HG02885 (cell line): ENCODE results near the gene CDK15.
"Not testable (repeated sequence)": the region's sequence is repeated elsewhere in the genome, so short reads cannot be mapped to it uniquely, and the experiment has no call there.

Experiments used
- ATAC-seq: cut with Tn5 transposase; IDR thresholded peaks from one replicate; pipeline ENCODE4 v1.9.1; 2021; ENCODE audit warnings: mild to moderate bottlenecking; ENCODE audit not compliant: unreplicated experiment, poor library complexity

CDK15 gene

DNA sequence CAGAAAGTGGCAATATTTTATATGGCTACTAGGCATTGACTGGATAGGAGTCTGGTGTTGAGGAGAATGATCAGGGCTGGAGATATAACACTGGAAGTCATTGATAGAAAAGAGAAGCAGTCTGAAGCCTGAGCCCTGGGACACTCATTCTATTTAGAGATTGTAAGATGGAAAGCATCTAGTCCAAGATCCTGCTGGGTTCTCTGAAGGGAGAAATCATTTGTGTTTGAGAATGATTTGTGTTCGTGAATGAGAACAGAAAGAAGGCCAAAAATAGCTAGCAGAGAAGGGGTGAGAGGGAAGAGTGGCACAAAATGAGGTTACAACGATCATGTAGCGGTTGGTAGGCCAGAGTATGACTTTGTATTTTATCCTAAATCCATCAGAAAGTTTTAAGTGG is 18.0 kb upstream of the CDK15 start:
- ATAC-seq = no peak

GRCh38 chr2:201789395-201789794 is 16.9 kb upstream of the CDK15 start:
- no peak for ATAC-seq

- ATAC-seq = no peak
These were observed 16.0 kb upstream of the CDK15 start for GRCh38 chr2:201790291-201790690.

DNA sequence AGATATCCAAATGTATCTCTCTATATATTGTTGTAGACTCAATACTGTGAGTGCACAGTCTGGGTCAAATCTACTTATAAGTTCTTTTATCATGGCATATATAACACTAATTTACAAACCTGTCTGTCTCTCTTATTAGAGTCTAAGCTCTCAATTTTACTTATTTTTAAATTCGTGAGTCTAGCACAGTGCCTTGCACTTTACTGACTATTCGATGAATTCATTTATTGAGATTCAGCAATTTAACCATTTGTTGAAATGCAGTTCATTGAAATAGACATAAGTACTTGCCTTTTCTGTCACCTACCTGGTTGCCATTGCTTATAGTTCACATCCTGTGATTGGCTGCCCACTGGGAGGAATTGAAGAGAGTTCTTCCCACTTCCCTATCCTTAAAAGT is 15.3 kb upstream of the CDK15 start:
- no peak for ATAC-seq

GRCh38 chr2:201793631-201794030 is 12.7 kb upstream of the CDK15 start:
- no peak for ATAC-seq

GRCh38 chr2:201794294-201794693 is 12.0 kb upstream of the CDK15 start:
- ATAC-seq = no peak

DNA sequence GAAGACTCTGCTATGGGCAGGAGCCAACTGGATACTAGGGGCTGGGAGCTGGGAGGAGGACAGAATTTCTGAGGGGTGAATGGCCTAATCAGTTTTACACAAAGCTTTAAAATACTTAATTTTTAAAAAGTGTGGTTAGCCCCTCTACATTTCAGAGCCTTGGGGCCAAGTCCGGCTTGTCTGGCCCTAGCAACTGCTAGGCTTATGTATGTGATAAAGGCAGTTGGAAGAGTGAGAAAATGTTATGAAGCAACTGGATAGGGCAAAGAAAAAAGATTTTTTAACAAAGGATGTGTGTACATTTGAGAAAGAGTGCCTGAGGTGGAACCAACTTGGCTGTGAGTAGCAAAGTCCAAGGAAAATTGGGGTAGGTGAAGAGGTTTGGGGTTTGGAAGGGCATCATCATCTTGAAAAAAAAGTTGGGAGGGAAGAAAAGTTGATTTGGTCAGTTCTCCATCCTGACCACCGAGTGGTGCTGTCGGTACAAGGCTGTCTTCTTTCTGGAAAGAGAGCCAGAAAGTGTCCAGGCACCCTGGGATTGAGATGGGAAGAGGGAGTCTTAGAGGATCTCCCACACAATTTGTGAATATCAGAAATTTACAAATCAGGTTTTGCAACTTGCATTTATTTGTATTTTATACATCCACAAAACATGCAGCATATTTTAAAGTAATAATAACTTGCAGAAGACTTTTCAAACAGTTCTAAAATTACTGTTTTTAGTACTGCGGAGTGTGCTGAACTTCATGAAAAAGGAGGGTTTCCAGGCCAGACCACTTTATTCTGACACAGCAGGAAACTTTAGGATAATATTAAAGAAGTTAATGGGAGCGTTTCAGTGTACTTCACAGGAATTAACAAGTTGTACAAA is 10.5 kb upstream of the CDK15 start:
- ATAC-seq = no peak

DNA sequence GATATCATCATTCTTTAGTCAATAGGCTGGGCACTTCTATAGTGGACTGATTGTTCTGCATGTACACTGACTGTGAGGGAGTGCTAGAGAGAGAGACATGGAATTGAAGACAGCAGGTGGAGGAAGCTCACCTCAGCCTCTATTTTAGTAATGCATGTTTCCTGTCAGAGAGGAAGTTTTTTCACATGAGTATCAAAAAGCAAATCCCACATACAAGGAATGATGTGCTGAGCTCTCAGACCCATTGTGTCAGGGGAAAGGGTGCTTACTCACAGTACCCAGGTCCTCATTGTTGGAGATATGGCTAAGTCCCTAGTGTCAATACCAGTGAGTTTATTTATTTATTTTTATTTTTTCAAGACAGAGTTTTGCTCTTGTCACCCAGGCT is 9.9 kb upstream of the CDK15 start:
- no peak for ATAC-seq

DNA sequence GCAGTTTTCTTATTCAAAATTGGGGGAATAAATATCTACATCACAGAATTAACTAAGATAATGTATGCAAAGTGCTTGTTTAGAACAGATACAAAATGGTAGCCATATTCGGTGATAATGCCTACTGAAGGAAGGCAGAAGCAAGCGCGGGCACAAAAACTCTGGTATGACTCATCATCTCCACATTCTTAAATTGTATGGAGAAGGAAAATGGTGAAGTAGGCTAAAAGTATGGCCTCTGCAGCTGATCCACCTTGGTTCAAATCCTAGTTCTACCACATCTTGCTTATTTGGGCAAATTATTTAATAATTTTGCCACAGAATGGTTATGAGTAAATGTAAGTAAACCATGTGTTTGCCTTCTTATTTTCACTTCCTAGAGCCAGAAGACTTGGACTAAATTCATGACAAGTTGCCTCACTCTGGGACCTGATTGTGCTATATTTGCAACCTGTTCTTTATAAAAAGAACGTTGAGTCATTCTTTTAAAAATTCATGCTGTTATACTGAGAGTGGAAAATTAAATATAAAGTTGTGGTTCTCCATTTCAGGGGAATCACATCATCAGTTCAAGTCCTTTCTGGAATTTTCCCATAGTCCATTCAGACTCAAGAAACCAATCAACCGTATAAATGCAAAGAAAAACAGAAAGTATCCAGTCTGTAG is 9.0 kb upstream of the CDK15 start:
- no peak for ATAC-seq

GRCh38 chr2:201798252-201798913 is 8.0 kb upstream of the CDK15 start:
- ATAC-seq = no peak

GRCh38 chr2:201798914-201799285 is 7.4 kb upstream of the CDK15 start:
- not testable (repeated sequence) for ATAC-seq

DNA sequence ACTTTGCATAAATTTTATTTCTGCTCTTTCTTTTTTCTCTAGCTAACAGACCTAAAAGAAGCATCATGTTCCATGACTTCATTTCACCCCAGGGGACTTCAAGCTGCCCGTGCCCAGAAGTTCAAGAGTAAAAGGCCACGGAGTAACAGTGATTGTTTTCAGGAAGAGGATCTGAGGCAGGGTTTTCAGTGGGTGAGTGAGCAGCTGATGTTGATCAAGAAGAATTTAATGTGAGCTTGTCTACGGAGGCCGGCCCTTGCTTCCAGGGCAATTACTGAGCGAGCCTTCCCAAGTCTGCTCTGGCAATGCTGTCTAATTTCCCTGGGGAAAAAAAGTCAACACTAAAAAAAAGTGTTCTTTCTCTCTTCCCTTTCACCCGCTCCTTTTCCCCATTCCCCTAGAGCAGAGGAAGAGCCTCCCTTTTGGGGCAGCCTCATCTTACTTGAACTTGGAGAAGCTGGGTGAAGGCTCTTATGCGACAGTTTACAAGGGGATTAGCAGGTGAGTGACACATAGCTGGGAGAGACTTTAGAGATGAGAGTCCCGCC is 1.2 kb downstream of the CDK15 start:
- no peak for ATAC-seq

- ATAC-seq = no peak
These were observed 1.7 kb downstream of the CDK15 start for GRCh38 chr2:201808027-201808426.

GRCh38 chr2:201809633-201810032 is 3.3 kb downstream of the CDK15 start:
- no peak for ATAC-seq

GRCh38 chr2:201810604-201811003 is 4.3 kb downstream of the CDK15 start:
- ATAC-seq = not testable (repeated sequence)

DNA sequence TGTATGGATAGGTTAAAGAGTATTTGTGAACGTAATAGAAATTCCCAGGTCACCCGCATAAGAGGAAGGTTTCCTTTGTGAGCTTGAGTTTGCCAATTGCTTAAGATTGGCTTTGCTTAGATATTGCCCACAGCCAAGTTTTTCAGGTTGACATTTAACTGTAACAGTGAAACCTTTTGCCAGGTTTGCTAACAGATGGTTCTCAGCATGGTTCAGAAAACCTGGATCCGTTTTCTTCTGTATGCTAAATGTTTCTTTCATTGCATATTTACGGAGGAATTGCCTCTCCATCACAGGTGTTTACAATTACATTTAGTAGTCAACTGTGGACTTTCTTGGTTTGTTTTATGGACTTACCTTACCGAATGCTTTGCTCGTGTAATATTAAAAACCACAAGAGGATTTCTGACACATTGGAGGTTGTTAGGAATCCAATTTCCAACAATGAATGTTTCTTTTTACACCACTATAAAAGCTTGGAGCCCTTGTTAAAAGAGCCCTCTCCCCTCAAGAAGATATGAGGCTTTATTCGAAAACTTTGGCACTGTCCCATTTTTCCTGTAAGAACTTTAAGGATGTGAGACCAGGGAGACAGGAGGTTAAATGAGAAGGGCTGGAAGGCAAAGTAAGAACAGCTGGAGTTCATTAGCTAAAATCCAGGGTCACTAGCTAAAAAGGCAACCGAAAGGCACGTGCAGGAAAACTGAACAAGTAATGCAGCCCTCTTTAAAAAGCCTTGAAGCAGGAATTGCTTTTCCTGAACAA is 7.8 kb downstream of the CDK15 start:
- ATAC-seq = no peak

DNA sequence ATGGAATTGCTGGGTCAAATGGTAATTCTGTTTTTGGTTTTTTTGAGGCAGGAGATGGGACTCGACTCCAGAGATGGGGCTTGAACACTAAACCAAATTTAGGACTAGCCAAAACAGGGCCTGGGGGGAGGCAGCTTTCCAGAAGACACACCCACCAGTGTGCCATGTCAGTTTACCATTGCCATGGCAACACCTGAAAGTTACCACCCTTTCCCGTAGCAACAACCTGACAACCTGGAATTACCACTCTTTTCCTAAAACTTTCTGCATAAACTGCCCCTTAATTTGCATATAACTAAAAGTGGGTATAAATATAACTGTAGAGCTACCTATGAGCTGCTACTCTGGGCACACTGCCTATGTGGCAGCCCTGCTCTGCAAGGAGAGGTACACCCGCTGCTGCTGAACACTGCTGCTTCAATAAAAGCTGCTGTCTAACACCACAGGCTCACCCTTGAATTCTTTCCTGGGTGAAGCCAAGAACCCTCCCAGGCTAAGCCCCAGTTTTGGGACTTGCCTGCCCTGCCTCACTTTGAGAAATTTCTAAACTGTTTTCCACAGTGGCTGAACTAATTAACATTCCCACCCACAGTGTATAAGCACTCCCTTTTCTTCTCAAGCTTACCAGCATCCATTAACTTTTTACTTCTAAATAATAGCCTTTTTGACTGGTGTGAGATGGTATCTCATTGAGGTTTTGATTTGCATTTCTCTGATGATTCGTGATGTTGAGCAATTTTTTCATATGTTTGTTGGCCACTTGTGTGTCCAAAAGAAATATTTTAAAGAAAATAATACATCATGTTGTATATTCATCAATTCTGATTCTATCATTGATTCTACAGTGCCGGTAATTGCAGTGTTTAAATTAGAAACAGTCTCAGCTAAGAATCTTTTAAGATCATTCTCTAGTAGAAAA is 10.6 kb downstream of the CDK15 start:
- no peak for ATAC-seq

GRCh38 chr2:201820383-201821007 is 14.2 kb downstream of the CDK15 start:
- ATAC-seq = no peak

- ATAC-seq = no peak
These were observed 14.7 kb downstream of the CDK15 start for GRCh38 chr2:201821080-201821479.
